ENCODE results near the gene FIZ1. TPM values are rescaled to one million over a fixed set of nuclear protein-coding genes. Genes with fewer than 3 reads are reported as not detected.

Gene FIZ1
- total and polyA plus RNA-seq, 11 donors = 10.0 to 16.7 (median 12.9) TPM

DNA sequence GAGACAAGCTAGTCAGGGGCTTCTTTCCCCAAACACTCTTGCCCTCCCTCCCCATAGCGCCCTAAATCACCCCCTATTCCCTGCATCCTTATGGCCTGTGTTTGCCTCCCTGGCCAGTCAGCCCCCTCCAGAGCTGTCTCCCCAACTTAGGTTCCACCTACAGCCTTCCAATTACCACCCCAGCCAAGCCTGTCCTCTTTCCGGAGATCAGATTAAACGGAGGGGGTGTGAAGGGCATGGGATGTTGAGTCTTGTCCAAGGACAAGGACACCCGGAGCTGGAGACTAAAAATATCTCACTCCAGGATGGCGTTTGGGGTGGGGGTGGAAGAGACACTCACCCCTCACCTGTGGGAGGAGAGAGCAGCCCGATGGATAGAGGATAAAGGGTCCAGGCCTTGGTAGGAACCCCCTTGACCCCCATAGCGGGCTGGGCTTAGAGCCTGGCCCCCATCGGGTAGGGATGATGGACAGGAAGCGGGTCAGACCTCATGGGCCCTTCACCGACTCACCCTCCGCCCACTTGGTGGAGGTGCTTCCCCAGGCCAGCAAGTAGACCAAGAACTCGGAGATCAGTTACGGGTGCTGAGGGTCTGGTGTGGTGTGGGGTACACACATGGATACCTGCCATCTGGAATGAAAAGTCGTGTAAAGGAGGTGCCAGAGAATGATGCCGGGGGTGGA, 12.1 kb upstream of the FIZ1 start:
- intact Hi-C loops (cut with DNase I) = no loop called here
- Histone ChIP-seq H3K9me3 (no peaks in the 10 kb centered on the region), H3K27me3 (no peaks in the 10 kb centered on the region), H3K27ac (peak overlapping the region; percentile 38 to 93 (median 77)), H3K4me1 (peaks cover 0 to 50% (median 31%) of the 10 kb centered on the region in 12 donors), H3K36me3 (peaks cover 0 to 46% (median 29%) of the 10 kb centered on the region in 9 donors), H3K4me3 (peak overlapping the region in 3 of 12 donors; percentile 4 to 24 (median 18))
- peak; percentile 74 to 89 (median 82) for ATAC-seq
- 53 to 55% (median 53%) methylated on average over 15 of the region's 15 CpGs for WGBS, 4 donors
- peak in 1 of 5 donors; percentile 53 for DNase-seq
- TF ChIP-seq, protein P1, sequence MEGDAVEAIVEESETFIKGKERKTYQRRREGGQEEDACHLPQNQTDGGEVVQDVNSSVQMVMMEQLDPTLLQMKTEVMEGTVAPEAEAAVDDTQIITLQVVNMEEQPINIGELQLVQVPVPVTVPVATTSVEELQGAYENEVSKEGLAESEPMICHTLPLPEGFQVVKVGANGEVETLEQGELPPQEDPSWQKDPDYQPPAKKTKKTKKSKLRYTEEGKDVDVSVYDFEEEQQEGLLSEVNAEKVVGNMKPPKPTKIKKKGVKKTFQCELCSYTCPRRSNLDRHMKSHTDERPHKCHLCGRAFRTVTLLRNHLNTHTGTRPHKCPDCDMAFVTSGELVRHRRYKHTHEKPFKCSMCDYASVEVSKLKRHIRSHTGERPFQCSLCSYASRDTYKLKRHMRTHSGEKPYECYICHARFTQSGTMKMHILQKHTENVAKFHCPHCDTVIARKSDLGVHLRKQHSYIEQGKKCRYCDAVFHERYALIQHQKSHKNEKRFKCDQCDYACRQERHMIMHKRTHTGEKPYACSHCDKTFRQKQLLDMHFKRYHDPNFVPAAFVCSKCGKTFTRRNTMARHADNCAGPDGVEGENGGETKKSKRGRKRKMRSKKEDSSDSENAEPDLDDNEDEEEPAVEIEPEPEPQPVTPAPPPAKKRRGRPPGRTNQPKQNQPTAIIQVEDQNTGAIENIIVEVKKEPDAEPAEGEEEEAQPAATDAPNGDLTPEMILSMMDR (IDR thresholded peaks at IDR 0.05) = no peak
- TF ChIP-seq POLR2A (IDR thresholded peaks at IDR 0.05) = no peak

DNA sequence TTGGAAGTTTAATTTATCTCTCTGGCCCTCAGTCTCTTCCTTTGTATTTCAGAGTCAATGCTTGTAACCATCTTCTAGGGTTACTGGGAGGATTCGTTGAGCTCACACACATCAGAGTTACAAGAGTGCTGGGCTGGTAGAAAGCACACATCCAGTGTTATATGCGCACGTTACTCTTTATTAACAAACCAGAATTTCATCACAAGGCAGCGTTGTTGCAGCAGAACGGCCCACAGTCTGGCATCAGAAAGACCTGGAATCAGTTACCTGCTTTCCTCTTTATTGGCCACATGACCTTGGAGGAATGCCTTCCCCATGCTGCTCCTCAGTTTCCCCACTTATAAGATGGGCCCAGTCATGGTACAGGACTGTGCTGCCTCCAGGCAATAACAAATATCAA, 10.0 kb upstream of the FIZ1 start:
- H3K27ac ChIP-seq = peak overlapping the region in 1 of 12 donors; percentile 2
- no peak for DNase-seq

DNA sequence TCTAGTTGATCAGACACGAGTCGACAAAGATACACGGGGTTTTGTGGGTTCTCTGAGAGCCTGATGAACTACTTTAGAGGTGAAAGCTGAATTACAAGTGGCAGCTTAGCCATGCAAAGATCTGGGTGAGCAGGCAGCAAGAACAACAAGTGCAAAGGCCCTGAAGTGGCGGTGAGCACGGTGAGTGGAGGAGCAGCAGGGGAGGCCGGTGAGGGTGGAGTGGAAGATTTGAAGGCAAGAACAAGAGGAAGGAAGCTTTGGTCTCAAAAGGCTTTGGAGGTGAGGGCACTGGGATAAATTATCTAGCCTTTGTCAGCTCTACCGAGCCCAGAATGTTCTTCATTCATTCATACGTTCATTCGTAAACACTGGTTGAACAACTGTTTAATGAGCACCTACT, 7.5 kb upstream of the FIZ1 start:
- DNase-seq = no peak
- Histone ChIP-seq H3K4me3 (peak overlapping the region in 11 of 12 donors; percentile 72 to 96 (median 79)), H3K4me1 (peaks cover 0 to 52% (median 36%) of the 10 kb centered on the region in 12 donors), H3K36me3 (peaks cover 0 to 26% (median 13%) of the 10 kb centered on the region in 9 donors), H3K27me3 (no peaks in the 10 kb centered on the region), H3K9me3 (no peaks in the 10 kb centered on the region), H3K27ac (peak overlapping the region in 10 of 12 donors; percentile 90 to 98 (median 96))
- no peak for ATAC-seq
- TF ChIP-seq, protein P1 (IDR thresholded peaks at IDR 0.05) = no peak
- no peak for TF ChIP-seq POLR2A (IDR thresholded peaks at IDR 0.05)
- intact Hi-C loops (cut with DNase I) = loop anchor here in 5 of 10 donors (1.0 to 10.0 kb wide), 6 partner anchors 16 to 462 kb away; partner anchors contain the start of genes BRSK1 (in 1 of the 5), HSPBP1 (in 1 of the 5) and TNNT1 (in 1 of the 5)
- 66 to 75% (median 71%) methylated on average over 9 of the region's 9 CpGs for WGBS, 4 donors

More for the DNA sequence above, 10.0 kb upstream of the FIZ1 start:
- Histone ChIP-seq H3K9me3 (no peaks in the 10 kb centered on the region), H3K27me3 (no peaks in the 10 kb centered on the region), H3K4me1 (peaks cover 0 to 61% (median 41%) of the 10 kb centered on the region in 12 donors), H3K36me3 (peaks cover 0 to 27% (median 15%) of the 10 kb centered on the region in 9 donors), H3K4me3 (no peak overlapping the region)
- no peak for TF ChIP-seq POLR2A (IDR thresholded peaks at IDR 0.05)
- TF ChIP-seq, protein P1 (IDR thresholded peaks at IDR 0.05) = no peak
- ATAC-seq = no peak
- WGBS, 4 donors = 93 to 95% (median 93%) methylated on average over 5 of the region's 5 CpGs
- intact Hi-C loops (cut with DNase I) = loop anchor here in 4 of 10 donors (5.0 to 10.0 kb wide), 3 partner anchors 92 to 465 kb away; partner anchors contain the start of genes BRSK1 (in 1 of the 4), HSPBP1 (in 1 of the 4) and TNNT1 (in 1 of the 4)

DNA sequence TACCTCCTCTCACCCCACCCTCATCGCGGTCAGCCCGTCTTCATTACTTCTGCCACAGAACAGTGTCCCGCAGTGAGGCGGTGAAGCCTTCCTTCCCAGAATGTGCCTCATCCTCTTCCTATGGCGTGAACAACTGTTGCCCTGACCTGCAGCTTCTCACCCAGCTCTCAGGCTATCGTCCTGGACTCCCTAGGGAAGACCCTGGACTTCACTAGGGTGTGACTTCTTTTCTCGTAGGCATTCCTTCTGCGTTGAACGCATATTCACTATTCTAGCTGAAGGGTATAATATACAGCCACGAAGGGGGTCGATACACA, 7.1 kb upstream of the FIZ1 start:
- no peak for DNase-seq
- H3K4me1 ChIP-seq = peaks cover 0 to 49% (median 32%) of the 10 kb centered on the region in 12 donors
- no peak for ATAC-seq
- WGBS, 4 donors = 18 to 20% (median 20%) methylated on average over 12 of the region's 12 CpGs
- H3K9me3 ChIP-seq = no peaks in the 10 kb centered on the region
- peak overlapping the region in 11 of 12 donors; percentile 90 to 98 (median 97) for H3K27ac ChIP-seq
- no peak for TF ChIP-seq POLR2A (IDR thresholded peaks at IDR 0.05)
- TF ChIP-seq, protein P1 (IDR thresholded peaks at IDR 0.05) = peak in 1 of 12 donors; percentile 5
- intact Hi-C loops (cut with DNase I) = loop anchor here in 5 of 10 donors (1.0 to 10.0 kb wide), 6 partner anchors 16 to 462 kb away; partner anchors contain the start of genes BRSK1 (in 1 of the 5), HSPBP1 (in 1 of the 5) and TNNT1 (in 1 of the 5)
- H3K36me3 ChIP-seq = peaks cover 0 to 26% (median 13%) of the 10 kb centered on the region in 9 donors
- peak overlapping the region in 11 of 12 donors; percentile 72 to 96 (median 79) for H3K4me3 ChIP-seq
- no peaks in the 10 kb centered on the region for H3K27me3 ChIP-seq

Measured in heart left ventricle (tissue), 16 donors.